Mucosa of gallbladder (tissue), 1 donor: ENCODE results near the gene LMBRD1. TPM values are rescaled to one million over a fixed set of nuclear protein-coding genes. Genes with fewer than 3 reads are reported as not detected.
"Not testable (repeated sequence)": the region's sequence is repeated elsewhere in the genome, so short reads cannot be mapped to it uniquely, and the experiment has no call there.

Experiments
- DNase-seq: peaks from one replicate; pipeline ENCODE4 v3.0.0-alpha.2; 2020; ENCODE audit warnings: low spot score
- total RNA-seq: library from RNA; stranded (reverse); gene quantifications from one replicate; pipeline ENCODE4 v1.2.1, GENCODE V29; 2021
- donor health status: DM: no; HTN: no; CAD: no.

Gene LMBRD1
- total RNA-seq, 1 donor from 2014 or later: 106 TPM

GRCh38 chr6:69732640-69733039 lies 64.2 kb downstream of the LMBRD1 start:
- no peak for DNase-seq

GRCh38 chr6:69732045-69732444 lies 64.8 kb downstream of the LMBRD1 start:
- DNase-seq: no peak

GRCh38 chr6:69729870-69730449 lies 66.8 kb downstream of the LMBRD1 start:
- DNase-seq: no peak

GRCh38 chr6:69722683-69723082 lies 74.1 kb downstream of the LMBRD1 start:
- no peak for DNase-seq

DNA sequence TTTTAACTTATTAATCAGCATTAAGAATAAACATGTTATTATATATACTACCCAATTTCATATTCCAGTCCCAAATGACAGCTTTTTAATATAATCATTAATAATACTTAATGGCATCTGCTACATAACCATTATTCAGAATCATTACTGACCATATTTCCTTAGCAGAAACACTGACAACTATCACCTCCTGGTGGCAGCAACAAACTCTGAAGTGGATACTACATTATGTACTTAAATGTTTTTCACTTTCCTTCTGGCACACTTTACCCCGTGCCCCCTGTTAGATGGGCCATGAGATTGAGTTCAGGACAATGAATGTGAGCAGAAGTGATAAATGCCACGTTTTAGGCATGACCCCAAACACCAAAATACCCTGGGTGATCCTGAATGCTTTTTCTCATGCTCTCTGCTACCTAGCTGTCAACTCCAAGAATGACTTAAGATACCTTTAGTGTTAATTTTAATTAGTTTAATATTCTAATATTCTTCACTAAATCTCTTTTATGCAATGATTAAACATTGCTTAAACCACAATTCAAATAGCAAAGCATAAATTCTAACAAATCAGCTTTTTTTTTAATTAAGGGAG lies 77.1 kb downstream of the LMBRD1 start:
- no peak for DNase-seq

- DNase-seq: no peak
Measured at GRCh38 chr6:69706724-69707123, 90.1 kb downstream of the LMBRD1 start.

GRCh38 chr6:69705954-69706353 lies 90.9 kb downstream of the LMBRD1 start:
- DNase-seq: no peak

DNA sequence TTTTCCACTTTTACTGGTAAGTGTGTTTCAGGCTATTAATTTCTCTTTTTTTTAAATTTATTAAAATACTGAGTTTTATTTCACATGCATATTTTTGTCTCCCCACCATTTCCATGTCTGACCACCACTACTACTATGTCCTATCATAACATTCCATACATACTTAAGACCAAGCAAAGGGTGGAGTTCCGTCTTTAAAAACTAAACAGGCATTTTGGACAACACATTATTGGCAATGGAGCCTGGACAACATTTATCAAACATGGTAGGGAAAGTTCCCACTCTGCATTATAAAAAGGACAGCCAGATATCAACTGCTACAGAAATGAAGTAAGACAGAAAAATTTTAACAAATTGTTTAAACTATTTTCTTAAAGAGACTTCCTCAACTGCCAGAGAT lies 91.9 kb downstream of the LMBRD1 start:
- DNase-seq: no peak

GRCh38 chr6:69699655-69700054 lies 97.2 kb downstream of the LMBRD1 start:
- no peak for DNase-seq

DNA sequence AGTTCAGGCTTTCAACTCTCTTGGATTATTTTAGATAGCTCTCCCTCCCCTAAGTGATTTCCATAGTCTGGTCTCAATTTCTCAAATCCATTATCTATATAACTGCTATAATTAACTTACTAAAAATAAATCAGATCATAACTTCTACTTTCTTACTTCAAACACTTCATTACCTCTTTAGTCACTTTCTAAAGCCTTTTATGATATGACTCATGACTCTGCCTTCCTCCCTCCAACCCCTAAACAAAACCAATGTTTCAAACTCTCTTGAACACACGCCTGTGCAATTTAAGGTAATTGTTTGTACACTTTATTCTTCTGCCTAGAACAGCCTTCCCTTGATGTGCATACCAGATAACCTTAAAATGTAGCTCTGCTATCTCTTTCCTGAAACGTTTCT lies 100.5 kb downstream of the LMBRD1 start:
- DNase-seq: no peak

GRCh38 chr6:69693762-69694161 lies 103.0 kb downstream of the LMBRD1 start:
- DNase-seq: no peak

GRCh38 chr6:69690986-69691385 lies 105.8 kb downstream of the LMBRD1 start:
- DNase-seq: no peak

DNA sequence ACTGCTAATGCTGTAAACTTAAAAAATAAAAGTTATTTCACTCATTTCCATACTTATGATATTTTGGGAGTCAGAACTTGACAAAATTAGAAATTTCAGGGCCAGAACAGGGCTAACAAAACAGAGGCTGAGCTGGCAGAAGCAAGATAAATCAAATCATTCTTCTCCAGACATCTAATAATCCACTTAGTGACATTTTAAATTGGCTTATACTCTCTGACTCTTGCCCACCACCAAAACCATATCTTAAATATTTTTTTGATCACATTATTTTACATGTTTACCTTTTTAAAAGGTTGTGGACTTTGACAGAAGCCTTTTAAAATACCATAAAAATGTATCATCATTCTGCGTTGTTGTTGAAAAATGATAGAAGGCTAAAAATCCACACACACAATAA lies 116.5 kb downstream of the LMBRD1 start:
- DNase-seq: no peak

- DNase-seq: no peak
Measured at GRCh38 chr6:69673298-69673697, 123.5 kb downstream of the LMBRD1 start.

DNA sequence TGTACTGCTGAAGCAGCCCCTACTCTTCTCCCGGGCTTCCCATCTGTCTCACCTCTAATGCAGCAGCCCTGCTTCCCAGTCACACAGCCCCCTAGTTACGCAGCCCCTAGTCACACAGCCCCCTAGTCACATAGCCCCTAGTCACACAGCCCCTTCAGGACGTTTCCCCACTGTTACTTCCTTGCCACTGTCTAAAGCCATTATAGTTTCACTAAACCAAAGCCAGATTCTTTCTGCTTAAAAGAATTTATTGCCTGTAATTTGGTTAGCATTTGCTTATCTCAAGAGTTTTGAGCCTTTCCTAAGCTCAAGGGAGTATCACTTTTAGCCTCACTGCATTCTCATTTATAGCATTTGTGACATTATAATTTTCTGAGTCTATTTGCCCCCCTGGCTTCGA lies 127.9 kb downstream of the LMBRD1 start:
- no peak for DNase-seq

- not testable (repeated sequence) for DNase-seq
Measured at GRCh38 chr6:69666779-69667178, 130.0 kb downstream of the LMBRD1 start.

DNA sequence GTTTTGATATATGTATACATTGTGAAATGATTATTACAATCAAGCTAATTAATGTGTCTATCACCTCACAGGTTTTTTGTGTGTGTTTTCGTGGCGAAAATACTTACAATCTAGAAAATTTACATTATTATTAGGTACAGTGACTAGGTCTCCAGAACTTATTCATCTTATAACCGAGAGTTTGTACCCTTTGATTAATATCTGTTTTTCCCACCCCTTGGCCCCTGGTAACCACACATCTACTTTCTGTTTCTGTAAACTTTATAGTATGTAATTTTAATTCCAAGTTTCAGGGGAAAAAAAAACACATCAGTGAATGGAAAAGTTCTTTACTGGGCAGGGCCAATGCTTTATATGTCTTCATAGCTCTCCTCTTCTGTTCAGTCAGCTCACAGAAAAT lies 131.4 kb downstream of the LMBRD1 start:
- no peak for DNase-seq

DNA sequence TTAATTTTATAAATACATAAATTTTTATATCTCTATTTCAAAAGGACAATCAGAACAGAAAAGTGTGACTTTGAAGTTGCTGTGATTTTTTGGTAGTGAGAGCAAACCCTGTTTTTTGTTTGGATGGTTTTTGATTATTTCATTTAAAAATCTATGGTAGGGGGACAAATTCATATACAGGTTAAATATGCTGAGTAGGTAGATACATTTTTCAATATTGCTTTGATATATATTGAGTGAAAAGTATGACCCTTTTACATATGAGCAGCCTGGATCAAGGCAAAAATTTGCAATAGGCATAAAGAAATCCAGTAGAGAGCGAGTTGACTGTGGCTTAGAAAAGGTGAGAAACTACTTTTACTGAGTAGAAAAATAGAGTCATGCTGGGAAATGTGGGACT lies 132.3 kb downstream of the LMBRD1 start:
- no peak for DNase-seq

DNA sequence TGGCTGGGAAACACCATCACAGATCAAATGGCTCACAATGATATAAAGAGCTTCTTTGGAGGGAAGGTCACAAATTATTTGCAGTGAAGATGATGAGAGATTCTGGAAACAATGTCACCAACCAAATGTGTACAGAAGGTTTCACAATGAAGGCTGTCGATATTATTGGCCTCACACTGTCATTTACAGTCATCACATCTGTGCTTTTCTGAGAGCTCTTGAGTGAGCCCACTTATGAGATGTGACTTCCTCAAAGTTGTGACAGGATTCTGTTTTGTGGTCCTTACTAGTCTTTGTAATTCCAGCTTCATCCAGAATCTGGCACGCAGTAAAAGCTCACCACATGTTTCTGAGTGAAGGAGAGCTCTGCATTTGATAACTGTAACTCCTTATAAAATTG lies 133.6 kb downstream of the LMBRD1 start:
- no peak for DNase-seq

DNA sequence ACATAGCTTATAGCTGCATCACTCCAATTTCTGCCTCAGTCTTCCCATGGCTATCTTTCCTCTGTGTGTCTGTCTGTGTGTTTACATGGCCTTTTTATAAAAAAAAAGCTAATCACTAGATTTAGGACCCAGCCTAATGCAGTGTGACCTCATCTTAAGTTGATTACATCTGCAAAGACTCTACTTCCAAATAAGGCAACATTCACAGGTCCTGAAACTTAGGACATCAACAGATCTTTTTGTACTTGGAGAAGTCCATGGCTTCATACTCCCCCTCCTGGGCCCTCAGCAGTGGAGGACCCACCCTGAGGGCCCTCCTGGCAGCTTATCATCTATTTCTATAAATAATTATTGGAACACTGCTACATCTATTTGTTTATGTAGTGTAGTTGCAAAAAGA lies 146.1 kb downstream of the LMBRD1 start:
- no peak for DNase-seq

- DNase-seq: no peak
Measured at GRCh38 chr6:69647726-69648125, 149.1 kb downstream of the LMBRD1 start.

GRCh38 chr6:69643688-69644087 lies 153.1 kb downstream of the LMBRD1 start:
- no peak for DNase-seq

DNA sequence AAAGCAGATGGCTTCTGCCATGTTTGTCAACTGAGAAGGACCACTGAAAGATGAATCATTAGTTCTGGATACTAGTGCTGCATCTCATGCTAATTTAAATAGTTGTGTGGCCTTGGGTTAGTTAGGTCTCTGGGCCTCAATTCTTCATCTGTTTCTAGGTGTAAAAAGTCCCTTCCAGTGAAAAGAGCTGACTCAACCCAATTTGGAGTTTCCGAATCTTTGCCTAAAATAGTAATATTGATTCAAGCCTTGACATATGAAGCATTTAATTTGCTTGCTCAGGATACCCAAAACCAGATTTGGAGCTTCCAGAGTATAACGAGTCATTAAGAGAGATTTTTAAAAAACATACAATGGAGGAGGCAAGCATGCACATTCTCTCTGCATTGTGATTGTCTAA lies 163.9 kb downstream of the LMBRD1 start:
- DNase-seq: no peak
